ENCODE measurements around the gene FAM98B. TPM values are rescaled to one million over a fixed set of nuclear protein-coding genes. Genes with fewer than 3 reads are reported as not detected.

Gene FAM98B
- total RNA-seq, 1 donor from 2014 or later: 66.9 TPM

DNA sequence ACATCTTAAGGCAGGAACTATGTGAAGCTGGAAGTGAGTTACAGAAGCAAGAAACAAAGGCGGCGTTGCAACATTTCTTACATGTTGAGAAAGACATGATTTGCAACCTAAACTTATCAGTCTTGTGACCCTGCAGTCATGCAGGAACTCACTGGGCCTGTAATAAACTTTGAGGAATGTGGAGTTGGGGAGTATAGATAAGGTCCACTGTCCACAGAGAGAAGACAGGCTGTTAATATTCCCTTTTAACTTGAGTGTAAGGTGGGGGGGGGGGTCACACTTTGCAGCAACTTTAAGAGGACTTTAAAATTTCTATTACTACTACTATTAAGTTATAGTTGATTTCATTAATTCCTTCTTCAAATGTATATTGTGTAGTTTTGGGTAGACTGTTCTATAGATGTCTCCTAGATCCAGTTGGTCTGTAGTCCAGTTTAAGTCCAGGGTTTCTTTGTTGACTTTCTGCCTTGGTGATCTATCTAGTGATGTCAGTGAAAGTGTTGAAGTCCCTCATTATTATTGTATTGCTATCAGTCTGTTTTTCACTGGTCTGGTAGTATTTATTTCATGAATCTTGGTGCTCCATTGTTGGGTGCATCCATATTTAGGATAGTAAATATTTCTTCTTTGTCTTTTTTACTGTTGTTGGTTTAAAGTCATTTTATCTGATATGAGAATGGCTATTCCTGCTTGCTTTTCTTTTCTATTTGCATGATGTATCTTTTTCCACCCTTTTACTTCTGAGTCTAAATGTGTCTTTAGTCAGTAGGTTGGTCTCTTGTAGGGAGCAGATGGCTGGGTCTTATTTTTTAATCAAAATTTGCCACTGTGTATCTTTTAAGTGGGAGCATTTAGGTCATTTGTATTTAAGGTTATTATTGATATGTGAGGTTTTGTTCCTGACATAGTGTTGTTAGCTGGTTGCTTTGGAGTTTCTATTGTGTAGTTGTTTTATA lies 15.6 kb upstream of the FAM98B start:
- intact Hi-C loops (cut with micrococcal nuclease): no loop called here
- Mint-ChIP-seq H3K27ac (no peak overlapping the region), H3K27me3 (ENCODE audit: insufficient read depth) (peaks cover 61% of the 10 kb centered on the region)

DNA sequence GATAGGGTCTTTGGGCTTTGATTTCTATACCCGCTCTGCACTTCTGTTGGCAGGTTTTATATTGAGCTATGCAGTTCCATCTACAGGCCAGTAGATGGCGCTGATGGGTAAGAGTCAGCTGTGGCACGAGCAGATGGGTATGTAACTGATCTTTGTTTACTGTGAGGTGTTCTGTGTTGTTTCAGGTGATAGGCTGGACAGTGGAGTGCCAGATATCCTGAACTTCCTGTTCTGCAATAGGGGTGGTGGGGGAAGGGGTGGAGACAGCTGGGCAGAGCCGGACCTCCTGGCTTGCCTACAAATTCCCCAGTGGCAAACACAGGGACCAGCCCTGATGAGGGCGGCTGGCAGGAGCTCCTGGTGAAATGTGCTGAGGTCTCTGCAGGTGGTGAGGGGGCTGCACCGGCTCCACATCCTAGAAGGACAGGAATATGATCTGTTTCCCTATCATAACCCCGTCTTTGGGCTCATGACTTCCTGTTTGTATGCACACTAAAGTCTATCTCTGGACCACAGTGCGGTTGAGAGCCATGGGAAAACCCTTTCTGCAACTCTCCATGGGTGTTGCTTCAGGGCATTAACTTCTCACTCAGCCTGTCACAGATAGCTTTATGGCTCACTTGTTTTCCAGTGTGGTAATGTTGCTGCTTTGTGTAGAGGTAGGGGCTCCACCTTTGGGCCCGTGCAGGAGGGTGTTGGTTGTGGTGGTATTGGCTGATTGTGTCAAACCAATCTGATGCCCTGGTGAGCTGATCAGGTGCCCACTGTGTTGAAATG lies 13.4 kb upstream of the FAM98B start:
- intact Hi-C loops (cut with micrococcal nuclease): loop anchor here (1.0 to 5.0 kb wide), 8 partner anchors 14 to 1140 kb away; partner anchors contain the start of gene FAM98B
- Mint-ChIP-seq H3K36me3 (ENCODE audit: low read depth) (no peaks in the 10 kb centered on the region), H3K4me3 (no peak overlapping the region), H3K9me3 (no peaks in the 10 kb centered on the region), H3K4me1 (ENCODE audit: low read depth) (peaks cover 18% of the 10 kb centered on the region), H3K27me3 (ENCODE audit: insufficient read depth) (peaks cover 50% of the 10 kb centered on the region), H3K27ac (peak overlapping the region; percentile 56)
- peak; percentile 38 for DNase-seq (ENCODE audit: low spot score)

More for the DNA sequence above, 15.6 kb upstream of the FAM98B start:
- DNase-seq (ENCODE audit: low spot score): no peak
- H3K4me3 Mint-ChIP-seq: no peak overlapping the region
- no peaks in the 10 kb centered on the region for H3K36me3 Mint-ChIP-seq (ENCODE audit: low read depth)
- peaks cover 18% of the 10 kb centered on the region for H3K4me1 Mint-ChIP-seq (ENCODE audit: low read depth)
- H3K9me3 Mint-ChIP-seq: no peaks in the 10 kb centered on the region

DNA sequence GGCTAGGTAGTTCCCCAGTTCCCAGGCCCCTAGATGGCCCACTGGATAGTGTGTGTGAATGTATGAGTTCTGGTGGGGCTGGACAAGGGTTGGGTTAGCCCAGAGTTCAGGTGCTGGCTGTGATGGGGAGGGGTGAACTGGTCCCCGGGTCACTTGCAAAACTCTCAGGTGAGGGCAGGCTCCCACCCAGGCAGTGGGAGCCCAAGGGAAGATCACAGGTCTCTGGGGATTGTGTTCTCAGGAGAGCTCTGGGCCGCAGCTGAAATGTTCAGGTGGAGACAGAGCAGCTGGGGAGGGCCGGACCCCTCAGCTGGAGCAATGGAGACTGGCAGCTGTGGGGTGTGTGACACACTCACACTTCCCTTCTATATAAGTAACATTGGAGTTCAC lies 12.8 kb upstream of the FAM98B start:
- intact Hi-C loops (cut with micrococcal nuclease): loop anchor here (2.0 to 5.0 kb wide), 2 partner anchors 16 to 376 kb away; no protein-coding TSS in a partner anchor
- H3K4me1 Mint-ChIP-seq (ENCODE audit: low read depth): peaks cover 18% of the 10 kb centered on the region
- no peaks in the 10 kb centered on the region for H3K9me3 Mint-ChIP-seq
- no peaks in the 10 kb centered on the region for H3K36me3 Mint-ChIP-seq (ENCODE audit: low read depth)
- H3K4me3 Mint-ChIP-seq: no peak overlapping the region
- peak overlapping the region; percentile 56 for H3K27ac Mint-ChIP-seq
- DNase-seq (ENCODE audit: low spot score): no peak
- peaks cover 44% of the 10 kb centered on the region for H3K27me3 Mint-ChIP-seq (ENCODE audit: insufficient read depth)

DNA sequence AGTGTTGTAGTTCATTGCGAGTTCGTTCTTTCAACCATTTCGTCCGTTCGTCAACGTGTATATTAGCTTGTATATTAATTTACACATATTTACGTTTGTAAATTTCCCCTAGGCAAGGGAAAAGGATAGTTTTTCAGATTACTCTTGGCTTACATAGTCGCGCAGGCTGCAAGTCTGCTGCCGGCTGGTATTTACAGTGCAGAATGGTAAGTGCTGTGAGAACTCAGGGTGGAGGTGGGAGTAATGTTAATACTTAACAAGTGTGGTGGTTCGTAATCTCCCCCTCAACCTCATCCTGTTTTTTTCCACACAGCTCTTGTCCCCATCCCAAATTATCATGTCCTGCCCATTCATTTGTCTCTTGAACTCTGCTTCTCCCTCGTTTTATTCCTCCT lies 766 bp downstream of the FAM98B start:
- H3K27ac Mint-ChIP-seq: peak overlapping the region; percentile 95
- H3K9me3 Mint-ChIP-seq: no peaks in the 10 kb centered on the region
- intact Hi-C loops (cut with micrococcal nuclease): loop anchor here (1.0 to 5.0 kb wide), 7 partner anchors 14 to 1478 kb away; partner anchors contain the start of gene EIF2AK4
- H3K4me3 Mint-ChIP-seq: peak overlapping the region; percentile 96
- no peak for DNase-seq (ENCODE audit: low spot score)
- peaks cover 24% of the 10 kb centered on the region for H3K4me1 Mint-ChIP-seq (ENCODE audit: low read depth)
- peaks cover 19% of the 10 kb centered on the region for H3K27me3 Mint-ChIP-seq (ENCODE audit: insufficient read depth)
- H3K36me3 Mint-ChIP-seq (ENCODE audit: low read depth): peaks cover 6% of the 10 kb centered on the region

DNA sequence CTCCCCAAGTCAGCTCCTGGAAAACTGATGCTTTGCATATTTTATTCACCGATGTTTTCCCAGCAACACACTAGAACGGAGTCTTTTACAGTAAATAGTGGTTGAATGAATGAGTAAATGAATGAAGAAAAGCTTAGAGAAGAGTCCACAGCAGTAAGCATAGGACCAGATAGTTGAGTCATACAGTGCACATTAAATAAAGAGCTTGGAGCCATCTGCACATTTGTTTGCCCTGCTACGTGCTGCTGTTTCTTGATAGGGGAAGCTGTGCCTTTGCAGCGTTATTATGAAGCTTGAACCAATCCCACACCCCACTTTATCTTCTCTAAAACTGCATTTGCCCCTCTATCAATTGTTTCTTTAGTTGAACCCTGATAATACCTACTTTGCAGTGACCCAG lies 1.2 kb downstream of the FAM98B start:
- peak overlapping the region; percentile 95 for H3K27ac Mint-ChIP-seq
- intact Hi-C loops (cut with micrococcal nuclease): loop anchor here (2.0 kb wide), 2 partner anchors 20 to 32 kb away; no protein-coding TSS in a partner anchor
- H3K4me3 Mint-ChIP-seq: peak overlapping the region; percentile 96
- H3K36me3 Mint-ChIP-seq (ENCODE audit: low read depth): peaks cover 6% of the 10 kb centered on the region
- peaks cover 28% of the 10 kb centered on the region for H3K4me1 Mint-ChIP-seq (ENCODE audit: low read depth)
- peaks cover 15% of the 10 kb centered on the region for H3K27me3 Mint-ChIP-seq (ENCODE audit: insufficient read depth)
- no peak for DNase-seq (ENCODE audit: low spot score)
- H3K9me3 Mint-ChIP-seq: no peaks in the 10 kb centered on the region

DNA sequence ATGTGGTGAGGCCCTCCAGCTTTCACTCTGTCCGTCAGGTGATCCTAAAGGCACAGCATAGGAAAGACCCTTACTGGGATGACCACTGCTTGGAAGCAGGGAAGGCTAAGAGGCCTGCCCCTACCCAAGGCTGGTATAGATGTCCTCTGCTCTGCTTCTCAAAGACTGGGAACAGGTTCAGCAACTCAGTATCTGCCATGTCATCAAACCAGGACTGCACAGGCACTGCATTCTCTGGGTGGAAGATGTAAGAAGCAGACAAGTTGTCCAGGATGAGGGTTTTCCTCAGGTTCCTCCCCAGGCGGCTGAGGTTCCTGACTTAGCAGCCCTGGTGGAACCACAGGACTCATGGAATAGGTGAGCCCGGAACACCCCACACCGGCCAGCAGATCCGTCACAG lies 4.7 kb downstream of the FAM98B start:
- Mint-ChIP-seq H3K27ac (no peak overlapping the region), H3K36me3 (ENCODE audit: low read depth) (peaks cover 8% of the 10 kb centered on the region), H3K27me3 (ENCODE audit: insufficient read depth) (no peaks in the 10 kb centered on the region), H3K4me3 (no peak overlapping the region), H3K9me3 (no peaks in the 10 kb centered on the region), H3K4me1 (ENCODE audit: low read depth) (peaks cover 39% of the 10 kb centered on the region)
- DNase-seq (ENCODE audit: low spot score): no peak
- intact Hi-C loops (cut with micrococcal nuclease): no loop called here

DNA sequence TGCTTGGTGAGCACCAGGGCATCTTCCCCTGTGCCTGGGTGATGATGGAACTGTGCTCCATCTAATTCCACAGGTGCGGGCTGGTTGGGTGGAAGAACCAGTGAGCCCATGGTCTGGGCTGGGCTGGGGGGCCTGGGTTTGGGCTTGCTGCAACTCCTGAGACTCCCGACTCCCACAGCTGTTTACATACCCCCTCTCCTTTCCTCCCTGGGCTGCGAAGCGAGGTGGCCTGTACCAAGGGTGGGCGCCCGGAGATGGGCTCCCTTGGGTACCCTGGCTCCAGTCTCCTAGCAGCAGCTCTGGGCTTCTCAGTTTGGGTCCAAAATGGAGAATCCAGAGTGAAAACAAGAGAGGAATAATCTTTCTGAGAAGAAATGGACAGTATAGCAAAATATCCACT lies 5.6 kb downstream of the FAM98B start:
- no peaks in the 10 kb centered on the region for H3K9me3 Mint-ChIP-seq
- H3K4me1 Mint-ChIP-seq (ENCODE audit: low read depth): peaks cover 39% of the 10 kb centered on the region
- DNase-seq (ENCODE audit: low spot score): no peak
- peaks cover 8% of the 10 kb centered on the region for H3K36me3 Mint-ChIP-seq (ENCODE audit: low read depth)
- intact Hi-C loops (cut with micrococcal nuclease): no loop called here
- H3K4me3 Mint-ChIP-seq: no peak overlapping the region
- H3K27ac Mint-ChIP-seq: no peak overlapping the region
- H3K27me3 Mint-ChIP-seq (ENCODE audit: insufficient read depth): no peaks in the 10 kb centered on the region

DNA sequence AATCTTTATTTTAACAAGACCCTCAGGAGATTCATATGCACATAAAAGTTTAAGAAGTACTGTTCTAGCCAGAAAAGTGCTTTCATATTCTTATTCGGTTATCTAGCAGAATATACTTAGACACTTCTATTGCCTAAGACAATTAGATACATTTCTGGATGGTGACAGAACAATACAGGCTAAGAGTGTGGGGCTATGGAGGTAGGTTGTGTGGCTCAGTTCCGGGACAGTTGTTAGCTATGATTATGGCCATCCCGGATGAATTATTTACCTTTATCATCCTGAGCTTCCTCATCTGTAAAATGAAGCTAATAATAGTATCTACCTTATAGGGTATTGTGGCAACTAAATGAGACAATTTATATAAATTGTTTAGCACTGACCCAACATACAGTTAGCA lies 6.6 kb downstream of the FAM98B start:
- H3K4me1 Mint-ChIP-seq (ENCODE audit: low read depth): peaks cover 29% of the 10 kb centered on the region
- no peak for DNase-seq (ENCODE audit: low spot score)
- no peaks in the 10 kb centered on the region for H3K27me3 Mint-ChIP-seq (ENCODE audit: insufficient read depth)
- intact Hi-C loops (cut with micrococcal nuclease): no loop called here
- no peak overlapping the region for H3K4me3 Mint-ChIP-seq
- no peak overlapping the region for H3K27ac Mint-ChIP-seq
- H3K9me3 Mint-ChIP-seq: no peaks in the 10 kb centered on the region
- H3K36me3 Mint-ChIP-seq (ENCODE audit: low read depth): peaks cover 8% of the 10 kb centered on the region

DNA sequence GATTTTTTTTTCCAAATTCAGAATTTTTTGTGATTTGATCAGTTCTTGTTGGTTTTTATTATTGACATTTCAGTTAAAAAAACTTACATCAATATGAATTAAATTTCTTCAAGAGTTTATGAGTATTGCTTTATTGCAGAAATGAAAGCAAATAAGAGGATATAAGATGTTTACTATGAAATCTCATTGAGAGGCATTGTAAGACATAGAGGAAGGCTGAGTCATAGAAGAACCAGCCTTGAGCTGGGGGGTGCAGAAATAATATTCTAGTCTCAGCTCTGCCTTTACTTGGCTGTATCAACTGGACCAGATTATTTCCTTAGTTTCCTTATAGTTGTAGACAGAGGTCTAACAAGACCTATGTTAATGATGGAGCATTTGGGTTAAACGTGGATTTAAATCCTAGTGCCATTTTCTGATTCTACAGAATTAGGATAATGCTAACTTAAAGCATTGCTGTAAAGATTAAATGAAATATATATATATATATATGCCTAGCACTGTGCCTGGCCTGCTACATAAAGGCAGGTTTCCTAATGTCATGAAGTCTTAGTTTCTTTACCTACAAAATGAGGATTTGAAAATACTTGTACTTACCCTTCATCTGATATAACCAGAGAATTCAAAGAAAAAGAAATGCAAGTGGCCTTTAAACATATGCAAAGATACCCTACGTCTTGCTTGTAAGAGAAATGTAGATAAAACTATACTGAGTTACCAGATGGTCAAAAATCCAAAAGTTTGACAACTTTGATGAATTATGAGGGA lies 7.3 kb downstream of the FAM98B start:
- H3K36me3 Mint-ChIP-seq (ENCODE audit: low read depth): peaks cover 9% of the 10 kb centered on the region
- DNase-seq (ENCODE audit: low spot score): no peak
- intact Hi-C loops (cut with micrococcal nuclease): no loop called here
- H3K27me3 Mint-ChIP-seq (ENCODE audit: insufficient read depth): no peaks in the 10 kb centered on the region
- peaks cover 23% of the 10 kb centered on the region for H3K4me1 Mint-ChIP-seq (ENCODE audit: low read depth)
- no peak overlapping the region for H3K27ac Mint-ChIP-seq
- no peak overlapping the region for H3K4me3 Mint-ChIP-seq
- H3K9me3 Mint-ChIP-seq: no peaks in the 10 kb centered on the region

DNA sequence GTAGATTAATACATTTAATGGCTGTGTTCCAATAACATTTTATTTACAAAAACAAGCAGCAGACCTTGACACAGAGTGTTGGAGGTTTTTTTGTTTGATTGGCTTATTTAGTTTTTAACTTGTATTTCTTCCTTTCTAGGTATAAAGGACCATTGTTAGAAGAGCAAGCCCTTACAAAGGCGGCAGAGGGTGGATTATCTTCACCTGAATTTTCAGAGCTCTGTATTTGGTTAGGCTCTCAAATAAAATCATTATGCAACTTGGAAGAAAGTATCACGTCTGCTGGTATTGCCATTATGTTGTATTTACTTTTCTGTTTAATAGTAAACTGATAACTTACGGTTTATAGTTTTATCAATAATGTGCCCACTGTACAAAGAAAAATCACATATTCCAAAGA lies 10.0 kb downstream of the FAM98B start:
- intact Hi-C loops (cut with micrococcal nuclease): no loop called here
- peaks cover 17% of the 10 kb centered on the region for H3K4me1 Mint-ChIP-seq (ENCODE audit: low read depth)
- peaks cover 7% of the 10 kb centered on the region for H3K36me3 Mint-ChIP-seq (ENCODE audit: low read depth)
- no peaks in the 10 kb centered on the region for H3K27me3 Mint-ChIP-seq (ENCODE audit: insufficient read depth)
- H3K9me3 Mint-ChIP-seq: no peaks in the 10 kb centered on the region
- H3K27ac Mint-ChIP-seq: no peak overlapping the region
- no peak for DNase-seq (ENCODE audit: low spot score)
- no peak overlapping the region for H3K4me3 Mint-ChIP-seq

DNA sequence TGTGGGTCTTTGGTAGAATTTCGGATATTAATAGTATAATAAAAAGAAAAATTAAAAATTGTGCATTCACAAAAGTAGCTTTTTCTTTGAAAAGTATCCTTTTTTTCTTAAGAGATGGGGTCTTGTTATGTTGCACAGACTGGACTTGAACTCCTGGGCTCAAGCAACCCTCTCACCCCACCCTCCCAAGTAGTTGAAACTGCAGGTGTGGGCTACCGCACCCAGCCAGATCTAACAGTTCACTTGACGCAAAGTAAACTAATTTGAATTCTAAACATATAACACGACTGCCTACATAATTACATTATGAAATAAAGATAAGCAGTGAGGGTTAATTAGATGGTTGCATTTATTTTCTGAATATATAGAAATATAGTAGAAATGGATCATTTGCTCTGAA lies 10.7 kb downstream of the FAM98B start:
- H3K9me3 Mint-ChIP-seq: no peaks in the 10 kb centered on the region
- DNase-seq (ENCODE audit: low spot score): no peak
- H3K36me3 Mint-ChIP-seq (ENCODE audit: low read depth): peaks cover 7% of the 10 kb centered on the region
- H3K27me3 Mint-ChIP-seq (ENCODE audit: insufficient read depth): no peaks in the 10 kb centered on the region
- intact Hi-C loops (cut with micrococcal nuclease): no loop called here
- H3K4me1 Mint-ChIP-seq (ENCODE audit: low read depth): peaks cover 16% of the 10 kb centered on the region
- no peak overlapping the region for H3K4me3 Mint-ChIP-seq
- H3K27ac Mint-ChIP-seq: no peak overlapping the region

DNA sequence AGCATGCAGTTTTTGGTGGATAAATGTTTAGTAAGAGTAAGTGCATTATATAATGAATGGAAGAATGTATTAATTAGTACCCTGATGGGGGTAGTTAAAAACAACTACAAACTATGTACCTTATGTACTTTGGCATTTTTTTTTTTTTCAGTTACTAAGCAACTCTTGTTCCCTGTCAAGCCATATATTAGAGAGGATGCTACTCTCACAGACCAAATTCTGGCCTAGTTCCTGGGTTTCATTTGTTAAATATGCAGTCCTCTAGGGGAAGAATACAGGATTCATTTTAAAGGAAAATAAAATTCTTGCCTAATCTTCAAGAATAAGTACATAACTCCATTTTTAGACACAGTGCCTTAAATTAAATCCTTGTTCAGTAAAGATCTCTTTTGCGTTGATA lies 16.9 kb downstream of the FAM98B start:
- H3K9me3 Mint-ChIP-seq: no peaks in the 10 kb centered on the region
- DNase-seq (ENCODE audit: low spot score): no peak
- H3K27me3 Mint-ChIP-seq (ENCODE audit: insufficient read depth): no peaks in the 10 kb centered on the region
- no peak overlapping the region for H3K27ac Mint-ChIP-seq
- H3K36me3 Mint-ChIP-seq (ENCODE audit: low read depth): peaks cover 27% of the 10 kb centered on the region
- intact Hi-C loops (cut with micrococcal nuclease): no loop called here
- H3K4me1 Mint-ChIP-seq (ENCODE audit: low read depth): peaks cover 10% of the 10 kb centered on the region
- no peak overlapping the region for H3K4me3 Mint-ChIP-seq
